Body of pancreas (tissue), 4 donors: Measurements from ENCODE around the gene MOV10L1.

ENCODE experiments used
- POLR2A ChIP-seq, 3 donors: fragments of 450-650 bp; IDR thresholded peaks; one replicate each; pipeline ENCODE4 v1.6.1; 2016; ENCODE audit warnings: antibody characterized with exemption in 3 of 3, mild to moderate bottlenecking in 2 of 3
- TF ChIP-seq, protein P1 (sequence below), 7 experiments: fragments of 450-650 bp in 4 of 7; fragments of 200-600 bp in 3 of 7; sonication (generic) in 3 of 7; IDR thresholded peaks; one replicate each; pipeline ENCODE4 v1.5.1; 2016 to 2019; ENCODE audit warnings: antibody characterized with exemption in 7 of 7

DNA sequence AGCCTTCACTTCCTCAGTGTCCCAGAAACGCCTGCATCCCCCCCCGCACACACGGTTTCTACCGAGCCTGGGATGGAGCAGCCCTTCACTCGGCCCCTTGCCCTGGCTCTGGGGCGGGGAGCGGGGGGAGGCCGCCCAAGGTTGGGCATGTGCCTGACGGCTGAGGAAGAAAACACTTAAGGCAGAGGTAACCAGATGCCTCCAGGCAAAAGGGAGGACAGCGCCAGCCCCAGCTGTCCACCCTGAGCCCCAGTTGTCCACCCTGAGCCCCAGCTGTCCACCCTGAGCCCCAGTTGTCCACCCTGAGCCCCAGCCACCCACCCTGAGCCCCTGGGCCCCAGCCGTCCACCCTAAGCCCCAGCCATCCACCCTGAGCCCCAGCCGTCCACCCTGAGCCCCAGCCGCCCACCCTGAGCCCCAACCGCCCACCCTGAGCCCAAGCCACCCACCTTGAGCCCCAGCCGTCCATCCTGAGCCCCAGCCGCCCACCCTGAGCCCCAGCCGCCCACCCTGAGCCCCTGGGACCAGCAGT lies 27.9 kb upstream of the MOV10L1 start:
- TF ChIP-seq, protein P1, sequence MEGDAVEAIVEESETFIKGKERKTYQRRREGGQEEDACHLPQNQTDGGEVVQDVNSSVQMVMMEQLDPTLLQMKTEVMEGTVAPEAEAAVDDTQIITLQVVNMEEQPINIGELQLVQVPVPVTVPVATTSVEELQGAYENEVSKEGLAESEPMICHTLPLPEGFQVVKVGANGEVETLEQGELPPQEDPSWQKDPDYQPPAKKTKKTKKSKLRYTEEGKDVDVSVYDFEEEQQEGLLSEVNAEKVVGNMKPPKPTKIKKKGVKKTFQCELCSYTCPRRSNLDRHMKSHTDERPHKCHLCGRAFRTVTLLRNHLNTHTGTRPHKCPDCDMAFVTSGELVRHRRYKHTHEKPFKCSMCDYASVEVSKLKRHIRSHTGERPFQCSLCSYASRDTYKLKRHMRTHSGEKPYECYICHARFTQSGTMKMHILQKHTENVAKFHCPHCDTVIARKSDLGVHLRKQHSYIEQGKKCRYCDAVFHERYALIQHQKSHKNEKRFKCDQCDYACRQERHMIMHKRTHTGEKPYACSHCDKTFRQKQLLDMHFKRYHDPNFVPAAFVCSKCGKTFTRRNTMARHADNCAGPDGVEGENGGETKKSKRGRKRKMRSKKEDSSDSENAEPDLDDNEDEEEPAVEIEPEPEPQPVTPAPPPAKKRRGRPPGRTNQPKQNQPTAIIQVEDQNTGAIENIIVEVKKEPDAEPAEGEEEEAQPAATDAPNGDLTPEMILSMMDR (IDR thresholded peaks at IDR 0.05), result no peak
- TF ChIP-seq POLR2A (IDR thresholded peaks at IDR 0.05), result no peak
